GM19452 (cell line): Measurements from ENCODE around the gene FOXN3.

Experiments used
- ATAC-seq: cut with Tn5 transposase; IDR thresholded peaks from one replicate; pipeline ENCODE4 v1.9.1; 2021; ENCODE audit not compliant: unreplicated experiment

The FOXN3 gene

GRCh38 chr14:89384636-89385035 lies 32.4 kb downstream of the FOXN3 start:
- ATAC-seq, result no peak

DNA sequence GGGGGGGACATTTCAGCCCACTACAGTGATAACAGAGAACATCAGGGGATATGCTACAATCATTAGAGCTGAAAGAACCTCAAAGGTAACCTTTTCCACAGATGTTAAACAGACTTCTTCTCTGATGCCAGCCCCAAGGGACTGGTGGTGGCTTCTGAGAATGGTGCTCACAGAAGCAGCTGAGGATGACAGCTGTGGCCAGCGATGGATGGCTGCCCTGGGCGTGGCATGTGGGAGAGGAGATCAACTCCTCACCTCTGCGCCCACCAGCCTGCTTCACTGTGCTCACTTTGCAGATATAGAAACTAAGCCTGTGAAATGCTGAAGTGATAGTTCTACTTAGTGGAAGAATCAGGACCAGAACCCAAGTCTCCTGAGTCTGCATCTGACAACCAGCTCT lies 33.0 kb downstream of the FOXN3 start:
- peak; percentile 91 for ATAC-seq

DNA sequence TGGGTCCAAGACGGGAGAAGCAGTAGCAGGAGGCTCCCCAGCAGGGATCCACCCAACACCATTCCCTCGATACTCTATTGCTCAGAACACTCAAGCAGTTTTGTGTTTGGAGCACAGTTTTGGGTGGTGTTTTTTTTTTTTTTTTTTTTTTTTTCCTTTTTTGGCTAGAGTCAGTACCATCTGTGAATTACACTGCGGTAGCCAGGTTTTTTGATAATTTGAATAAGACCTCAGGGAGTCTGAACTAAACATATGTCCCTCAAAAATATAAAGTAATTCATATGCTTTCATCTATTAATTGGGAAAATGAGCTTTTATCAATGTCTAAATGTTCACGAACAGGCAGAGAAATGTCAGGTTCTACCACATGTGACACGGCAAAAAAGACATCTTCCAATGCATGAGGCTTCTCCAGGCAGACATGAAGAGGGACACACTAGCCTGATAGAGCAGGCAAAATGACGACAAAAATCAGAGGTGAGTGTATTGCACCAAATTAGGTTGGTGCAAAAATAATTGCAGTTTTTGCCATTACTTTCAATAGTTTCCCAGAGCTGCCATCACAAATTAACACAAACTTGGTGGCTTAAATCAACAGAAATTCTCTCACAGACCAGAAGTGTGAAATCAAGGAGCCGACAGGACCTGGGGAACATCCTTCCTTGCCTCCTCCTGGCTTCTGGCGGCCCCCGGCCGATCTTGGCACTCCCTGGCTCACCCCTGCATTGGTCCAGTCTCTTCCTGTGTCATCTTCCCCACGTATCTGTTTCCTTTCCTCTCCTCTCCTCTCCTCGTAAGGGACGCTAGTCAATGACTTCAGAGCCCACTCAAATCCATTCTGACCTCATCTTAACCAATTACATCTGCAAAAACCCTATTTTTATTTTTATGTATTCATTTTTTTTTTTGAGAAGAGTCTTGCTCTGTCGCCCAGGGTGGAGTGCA lies 33.9 kb downstream of the FOXN3 start:
- no peak for ATAC-seq

DNA sequence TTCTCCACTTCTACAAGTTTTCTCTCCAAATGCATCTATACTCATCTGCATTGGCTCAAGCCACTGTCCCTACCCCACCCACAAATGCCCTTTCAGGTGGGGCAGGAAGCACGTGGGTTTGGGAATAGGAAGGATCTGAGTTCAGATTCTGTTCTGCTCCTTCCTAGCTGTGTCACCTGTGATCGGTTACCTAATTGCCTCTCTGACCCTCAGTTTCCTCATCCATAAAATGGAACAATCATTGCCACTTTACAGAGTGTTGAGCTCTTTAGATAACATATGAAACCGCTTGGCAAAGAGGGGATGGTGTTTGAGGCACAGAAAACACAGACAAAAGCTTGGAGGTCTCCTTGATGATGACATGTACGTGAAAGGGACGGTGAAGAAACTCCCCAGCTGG lies 34.5 kb downstream of the FOXN3 start:
- no peak for ATAC-seq

GRCh38 chr14:89379891-89380820 lies 36.9 kb downstream of the FOXN3 start:
- no peak for ATAC-seq

DNA sequence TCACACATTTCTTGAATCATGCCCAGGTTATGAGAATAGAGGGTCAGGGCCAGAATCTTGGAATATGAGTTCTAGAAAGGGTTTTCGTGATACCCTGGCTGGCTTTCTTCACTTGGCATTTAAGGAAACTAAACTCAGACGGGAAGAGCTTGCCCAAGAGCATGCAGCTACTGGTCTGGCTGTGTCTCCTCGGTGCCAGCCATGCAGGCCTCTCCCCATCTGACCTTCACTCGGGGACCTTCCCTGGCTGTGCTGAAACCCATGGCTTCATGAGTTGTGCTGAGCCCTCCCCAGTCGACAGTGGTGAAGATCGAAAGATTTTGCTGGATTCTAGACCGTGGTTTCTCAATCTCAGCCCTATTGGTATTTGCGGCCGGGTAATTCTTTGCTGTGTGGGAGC lies 38.0 kb downstream of the FOXN3 start:
- no peak for ATAC-seq

DNA sequence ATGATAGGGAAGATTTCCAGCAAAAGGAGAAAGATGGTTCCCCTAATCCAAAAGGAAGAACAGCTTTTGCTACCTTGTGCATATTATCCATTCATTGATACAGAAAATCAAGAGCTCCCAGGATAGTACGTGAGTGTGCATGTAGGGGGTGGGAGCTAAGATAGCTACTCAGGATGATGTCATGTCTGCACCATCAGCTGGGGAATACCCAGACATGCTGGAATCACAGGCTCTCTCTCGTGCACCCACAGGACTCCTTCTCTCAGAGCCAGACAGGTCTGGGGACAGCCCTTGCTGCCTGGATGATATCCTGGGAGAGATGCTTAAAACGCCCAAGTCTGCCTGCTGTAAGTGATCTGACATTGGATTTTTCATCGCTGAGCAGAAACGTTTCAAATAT lies 38.9 kb downstream of the FOXN3 start:
- peak; percentile 73 for ATAC-seq

DNA sequence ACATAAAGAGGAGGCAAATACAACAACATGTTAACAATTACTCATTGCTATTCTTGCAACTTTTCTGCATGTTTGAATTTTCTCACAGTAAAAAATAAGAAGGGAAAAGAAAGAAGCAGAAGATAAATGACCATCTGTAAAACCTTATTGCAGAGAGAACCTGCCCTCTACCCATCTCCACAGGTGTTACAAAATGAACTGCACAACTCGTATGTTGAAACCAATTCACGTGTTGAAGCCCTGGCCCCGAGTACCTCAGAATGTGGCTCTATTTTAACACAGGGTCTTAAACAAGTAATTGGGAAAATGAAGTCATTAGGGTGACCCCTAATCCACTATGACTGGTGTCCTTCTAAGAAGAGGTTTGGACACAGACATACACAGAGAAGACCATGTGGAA lies 39.5 kb downstream of the FOXN3 start:
- no peak for ATAC-seq

GRCh38 chr14:89374908-89375307 lies 42.1 kb downstream of the FOXN3 start:
- no peak for ATAC-seq

- no peak for ATAC-seq
These were observed 43.8 kb downstream of the FOXN3 start for GRCh38 chr14:89373185-89373584.

- ATAC-seq, result no peak
These were observed 44.5 kb downstream of the FOXN3 start for GRCh38 chr14:89372512-89372883.

DNA sequence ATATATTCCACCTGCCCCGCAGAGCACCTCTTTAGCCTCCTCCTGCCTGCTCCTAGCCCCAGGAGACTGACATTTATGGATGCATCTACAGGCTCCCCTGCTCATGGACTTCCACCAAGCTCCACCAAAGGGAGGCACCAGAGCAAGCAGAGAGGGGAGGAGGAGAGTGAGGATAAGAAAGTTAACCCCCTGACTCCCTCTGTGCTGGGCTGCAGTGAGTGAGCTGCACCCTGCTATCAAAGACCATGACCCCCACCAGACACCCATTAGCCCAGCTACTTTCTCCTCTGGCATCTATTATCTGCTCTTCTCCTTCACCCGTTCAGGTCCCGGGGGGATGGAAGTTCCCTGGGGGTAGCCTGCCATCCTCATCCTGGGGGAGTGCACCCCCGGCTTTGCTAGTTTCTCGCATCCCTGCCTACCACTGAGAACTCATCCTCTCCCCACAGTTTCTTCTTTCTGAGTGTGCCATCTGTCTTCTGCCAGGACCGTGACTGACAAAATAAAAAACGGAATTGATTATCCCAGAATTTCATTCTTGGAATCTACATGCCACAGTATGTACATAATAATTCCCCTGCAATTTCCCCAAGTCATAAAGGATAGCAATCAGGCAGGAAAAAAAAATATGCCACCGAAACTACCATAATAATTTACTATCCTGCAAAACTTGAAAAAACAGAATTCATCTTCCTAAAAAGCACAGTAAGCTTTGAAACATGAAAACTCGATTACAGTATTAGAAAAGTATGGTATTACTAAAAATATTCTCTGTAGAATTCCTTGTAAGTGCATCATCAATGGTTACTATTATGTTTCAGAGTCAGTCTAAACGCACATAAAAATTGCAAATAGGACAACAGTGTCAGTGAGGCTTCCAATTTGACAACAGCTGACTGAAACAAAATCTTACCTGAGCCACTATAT lies 45.2 kb downstream of the FOXN3 start:
- ATAC-seq, result no peak

- no peak for ATAC-seq
These were observed 46.3 kb downstream of the FOXN3 start for GRCh38 chr14:89370781-89371180.

GRCh38 chr14:89370381-89370780 lies 46.7 kb downstream of the FOXN3 start:
- ATAC-seq, result no peak

- ATAC-seq, result no peak
These were observed 47.4 kb downstream of the FOXN3 start for GRCh38 chr14:89369656-89370055.

DNA sequence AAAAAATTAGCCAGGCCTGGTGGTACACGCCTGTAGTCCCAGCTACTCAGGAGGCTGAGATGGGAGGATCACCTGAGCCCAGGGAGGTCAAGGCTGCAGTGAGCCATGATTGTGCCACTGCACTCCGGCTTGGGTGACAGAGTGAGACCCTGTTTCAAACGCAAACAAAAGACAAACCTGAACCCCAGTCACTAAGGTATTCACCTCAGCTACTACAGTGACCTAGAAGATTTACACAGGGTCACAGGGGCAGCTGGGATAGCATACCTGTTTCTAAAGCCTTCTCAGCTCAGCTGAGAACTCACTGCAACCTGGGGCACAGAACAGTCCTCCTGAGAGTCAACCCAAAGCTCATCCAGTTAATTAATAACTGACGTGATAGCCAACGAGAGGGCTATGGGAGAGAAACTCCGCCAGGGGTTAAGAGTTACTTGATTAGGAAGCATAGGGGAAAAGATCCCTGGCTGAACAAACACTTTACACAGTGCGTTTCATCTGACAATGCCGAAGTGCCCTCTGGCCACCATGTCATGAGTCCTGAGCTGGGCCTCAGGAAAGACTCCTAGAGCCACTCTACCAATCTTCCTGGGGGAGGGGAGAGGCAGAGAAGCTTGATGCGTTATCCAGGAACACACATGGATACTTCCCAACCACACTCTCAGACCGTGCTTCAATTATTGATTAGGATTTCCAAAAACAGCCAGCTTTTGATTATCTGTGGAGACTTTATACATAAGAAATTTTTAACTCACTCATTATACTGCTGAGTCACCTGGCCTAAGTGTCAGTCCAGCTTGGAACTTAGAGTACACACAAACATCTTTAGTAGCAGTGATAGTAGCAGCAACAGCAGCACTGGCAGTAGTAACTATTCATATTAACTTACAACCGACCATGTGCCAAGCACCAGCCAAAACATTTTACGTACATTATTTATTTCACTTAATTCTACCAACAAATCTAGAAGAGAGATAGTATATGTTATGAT lies 48.2 kb downstream of the FOXN3 start:
- ATAC-seq, result no peak

DNA sequence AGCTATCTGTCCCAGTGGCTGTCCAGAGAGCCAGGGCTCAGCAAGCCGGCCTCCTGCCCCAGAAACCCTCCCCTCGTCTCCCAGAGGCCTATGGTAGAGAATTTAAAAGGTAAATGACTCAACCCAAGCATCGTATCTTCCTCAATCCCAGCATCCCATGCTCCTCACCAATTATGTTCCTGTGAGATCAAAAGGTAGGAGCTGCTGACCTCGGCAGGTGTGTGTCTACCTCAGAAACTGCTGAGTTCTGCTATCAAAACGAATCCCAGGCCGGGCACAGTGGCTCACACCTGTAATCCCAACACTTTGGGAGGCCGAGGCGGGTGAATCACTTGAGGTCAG lies 49.3 kb downstream of the FOXN3 start:
- ATAC-seq, result no peak

DNA sequence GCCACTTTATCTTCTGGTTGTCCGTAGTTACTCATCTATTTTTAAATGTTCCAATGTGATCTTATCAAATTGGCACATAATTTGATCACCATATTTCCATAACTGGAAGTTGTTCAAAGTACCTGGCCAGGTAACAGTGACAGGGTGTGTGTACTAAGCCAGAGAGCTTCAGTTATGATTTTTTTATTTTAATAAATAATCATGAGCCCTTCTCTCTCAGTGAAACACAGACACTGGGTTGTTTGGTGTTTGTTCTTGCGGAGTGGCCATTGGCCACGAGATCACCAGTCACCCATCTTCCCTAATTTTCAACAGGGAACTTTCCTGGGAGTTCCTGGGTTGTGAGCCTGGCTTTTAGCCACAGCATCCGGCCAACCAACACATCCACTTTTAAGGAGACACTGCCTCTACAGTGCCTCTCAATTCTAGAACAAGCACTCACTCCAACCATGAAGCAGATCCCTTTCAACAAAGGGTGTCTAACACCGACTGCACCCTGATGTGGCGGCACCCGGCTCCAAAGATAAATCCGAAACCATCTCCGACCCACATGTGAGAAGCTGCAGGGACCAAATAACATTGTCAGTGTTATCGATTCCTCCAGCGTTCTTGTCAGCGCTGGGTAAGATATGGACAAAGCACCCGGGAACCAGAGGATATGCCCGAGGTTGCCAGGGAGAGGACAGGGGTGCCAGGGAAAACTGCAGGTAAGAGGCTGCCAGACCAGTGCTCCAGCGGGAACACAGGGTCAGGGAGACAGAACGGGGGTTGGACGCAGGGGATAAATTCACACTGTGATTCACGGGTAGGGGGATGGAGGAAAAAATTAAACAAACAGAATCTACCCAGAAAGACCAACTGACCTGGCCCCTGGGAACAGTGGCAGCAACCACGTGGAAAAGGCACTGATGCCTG lies 49.9 kb downstream of the FOXN3 start:
- no peak for ATAC-seq
